ENCODE data around the gene ZBTB20.

Gene ZBTB20

DNA sequence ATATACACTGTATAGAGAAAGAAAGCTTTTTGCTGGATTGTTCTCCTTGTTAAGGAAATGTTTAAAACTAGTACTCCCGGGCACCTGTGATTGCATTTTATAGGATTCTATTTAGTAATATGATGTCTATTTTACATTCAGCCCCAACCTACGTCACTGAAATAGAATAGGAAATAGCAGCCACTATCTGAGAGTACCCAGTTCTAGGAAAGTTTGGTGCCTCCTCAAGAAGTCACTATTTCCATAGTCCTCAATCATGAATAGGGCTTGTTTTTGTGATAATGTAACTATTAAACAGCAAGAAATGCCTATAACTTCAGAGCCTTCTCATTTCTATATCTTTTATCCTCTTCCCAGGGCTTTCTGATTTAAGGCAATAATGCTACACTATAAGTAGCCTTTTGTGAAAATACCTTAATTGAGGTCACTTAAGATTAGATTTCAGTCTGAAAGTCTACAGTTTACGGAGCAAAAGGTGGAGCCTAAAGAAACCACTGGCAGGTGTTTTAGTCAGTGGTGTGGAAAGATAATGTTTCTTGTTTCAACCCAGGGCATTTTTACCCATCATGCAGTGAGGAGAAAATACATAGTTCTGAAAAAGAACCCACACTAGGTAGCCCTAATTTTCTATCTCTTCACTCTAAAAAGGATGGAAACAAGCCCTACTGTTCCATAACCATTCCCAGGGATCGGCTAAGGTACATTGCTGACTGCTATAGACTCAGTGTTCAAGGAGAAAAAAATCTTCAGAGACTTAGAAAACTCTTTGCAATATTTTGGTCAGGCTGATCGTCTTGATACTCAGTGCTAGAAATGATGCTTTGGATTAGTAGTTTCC is 814.5 kb downstream of the ZBTB20 start:
- DNase-seq (ENCODE audit: low read depth), result no peak

DNA sequence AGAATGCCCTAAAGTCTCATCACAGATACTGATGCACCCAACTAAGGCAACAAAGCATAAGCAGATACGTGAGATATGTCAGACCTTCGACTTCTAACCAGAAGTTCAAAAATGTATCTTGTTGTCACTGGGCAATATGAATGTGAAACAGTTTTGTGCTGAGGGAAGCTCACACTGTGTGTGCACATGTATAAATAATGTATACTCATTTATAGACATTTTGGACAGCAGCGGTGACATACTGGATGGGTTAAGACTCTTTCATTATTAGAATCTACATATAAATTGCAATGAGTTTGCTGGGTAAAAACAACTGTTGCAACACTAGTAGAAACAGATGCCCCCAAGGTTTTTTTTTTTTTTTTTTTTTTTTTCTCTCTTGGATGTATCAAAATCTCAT is 815.4 kb downstream of the ZBTB20 start:
- DNase-seq (ENCODE audit: low read depth), result no peak

DNA sequence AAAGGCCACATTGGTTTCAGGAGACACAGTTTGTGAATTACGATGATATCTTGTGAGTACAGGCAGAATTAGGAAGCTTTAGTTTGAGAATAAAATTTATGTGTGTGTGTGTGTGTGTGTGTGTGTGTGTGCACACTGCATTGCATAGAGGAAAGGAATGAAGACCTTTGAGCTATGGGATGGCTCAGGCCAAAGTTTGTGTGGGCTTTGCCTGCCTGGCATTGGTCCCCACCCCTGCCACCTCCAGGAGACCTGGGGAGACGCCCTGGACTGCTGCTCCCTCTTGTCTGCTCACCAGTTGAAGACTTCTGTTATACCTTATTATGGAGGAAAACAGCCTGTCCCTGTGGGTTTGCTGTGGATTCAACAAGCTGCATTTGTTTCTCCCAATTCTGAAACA is 816.1 kb downstream of the ZBTB20 start:
- no peak for DNase-seq (ENCODE audit: low read depth)

DNA sequence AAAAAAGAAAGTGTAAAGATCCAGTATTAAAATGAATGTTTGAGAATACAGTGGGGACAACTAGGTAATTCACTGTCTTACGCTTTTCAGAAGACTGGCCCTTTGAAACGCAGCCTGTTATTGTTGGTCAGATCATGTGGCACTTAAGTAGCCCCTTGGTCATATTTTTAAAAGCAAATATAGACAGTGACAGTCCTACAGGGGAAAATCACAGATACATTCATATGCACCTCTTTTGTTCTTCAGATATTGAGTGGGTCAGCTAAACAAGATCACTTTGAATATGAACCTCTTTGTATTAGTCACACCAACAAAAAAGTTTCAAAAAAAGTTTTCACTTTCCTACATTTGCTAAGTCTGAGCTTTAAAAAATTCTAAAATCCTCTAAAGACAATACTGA is 817.3 kb downstream of the ZBTB20 start:
- no peak for DNase-seq (ENCODE audit: low read depth)

DNA sequence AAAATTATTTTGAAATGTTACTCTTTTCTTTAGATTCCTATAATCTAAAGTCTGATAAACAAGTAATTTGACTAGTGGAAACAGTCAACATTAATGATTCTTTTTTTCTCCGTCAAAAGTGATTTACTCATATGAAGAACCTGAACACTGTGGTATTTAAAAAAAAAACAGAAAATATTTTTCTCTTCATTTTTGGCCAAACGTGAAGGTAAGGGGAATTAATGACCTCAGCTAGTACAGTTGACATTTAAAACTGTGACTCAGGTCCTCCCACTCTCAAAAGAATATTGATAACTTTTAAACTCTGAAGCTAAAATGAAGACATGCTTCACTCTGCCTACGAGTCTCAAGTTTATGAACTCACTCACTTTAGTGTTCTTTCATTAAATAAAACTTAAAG is 818.7 kb downstream of the ZBTB20 start:
- no peak for DNase-seq (ENCODE audit: low read depth)

DNA sequence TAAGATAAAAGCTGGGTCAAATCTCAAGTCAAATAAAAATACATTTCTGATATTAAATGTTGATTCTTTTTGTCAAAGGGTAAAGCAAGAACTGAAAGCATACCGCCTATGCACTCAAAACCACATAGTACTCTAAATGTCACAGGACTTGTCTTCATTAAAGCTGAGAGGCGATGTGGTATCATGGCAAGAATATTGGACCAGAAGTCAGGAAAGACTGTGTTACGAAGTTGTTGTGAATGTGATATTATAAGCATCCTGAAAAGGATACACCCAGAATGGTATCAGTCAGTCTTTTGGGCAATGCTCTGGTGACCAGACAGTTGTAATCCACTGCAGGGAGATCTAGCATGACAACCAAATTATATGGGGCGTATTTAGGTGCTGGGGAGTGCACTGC is 819.4 kb downstream of the ZBTB20 start:
- no peak for DNase-seq (ENCODE audit: low read depth)

DNA sequence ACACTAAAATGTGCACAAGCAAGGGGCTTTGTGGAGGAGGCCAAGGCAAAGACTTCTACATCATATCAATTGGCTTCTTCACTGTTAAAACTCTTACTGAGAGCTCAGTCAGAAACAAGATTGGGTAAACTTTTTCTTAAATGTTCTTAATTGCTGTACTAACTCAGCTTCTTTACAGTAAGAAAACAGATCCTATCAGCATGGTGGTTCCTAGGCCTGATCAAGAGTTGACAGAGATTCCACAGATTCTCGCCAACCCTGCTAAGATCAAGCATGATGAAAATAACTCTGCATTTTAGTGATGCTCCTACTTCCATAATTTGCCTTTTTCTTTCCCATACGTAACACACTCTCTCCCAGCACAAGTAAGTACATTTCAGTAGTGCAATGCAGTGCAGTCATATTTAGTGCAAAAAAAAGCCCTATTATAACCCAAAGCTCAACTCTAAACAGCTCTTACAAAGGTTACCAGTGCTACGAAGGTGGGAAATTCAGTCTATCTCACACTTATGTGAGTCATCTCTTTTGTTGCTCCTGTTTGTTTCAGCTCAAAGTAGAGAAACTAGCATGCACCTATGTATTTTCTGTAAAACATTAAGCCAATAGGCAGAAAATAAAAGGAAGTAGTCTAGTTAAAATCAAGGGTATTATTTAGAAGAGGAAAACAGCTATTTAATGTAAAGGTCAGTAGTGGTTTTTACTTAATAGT is 823.4 kb downstream of the ZBTB20 start:
- no peak for DNase-seq (ENCODE audit: low read depth)

DNA sequence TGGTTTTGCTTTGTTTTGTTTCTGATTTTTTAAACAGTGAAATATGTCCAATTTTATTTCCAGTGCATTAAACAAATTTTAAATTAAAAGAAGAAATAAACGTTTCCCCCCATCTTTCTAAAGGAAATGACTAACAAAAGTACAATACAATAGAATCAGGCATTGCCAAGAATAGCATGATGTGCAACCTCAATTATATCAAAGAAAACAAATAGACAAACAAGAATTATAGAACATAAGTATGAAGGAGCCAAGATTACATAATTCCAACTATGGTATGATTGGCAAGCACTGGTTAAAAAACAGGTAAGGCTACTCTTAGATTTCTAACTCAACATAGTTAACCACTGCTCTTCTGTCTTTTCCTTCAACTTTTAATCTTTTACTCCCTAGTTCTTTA is 826.8 kb downstream of the ZBTB20 start:
- DNase-seq (ENCODE audit: low read depth), result no peak

DNA sequence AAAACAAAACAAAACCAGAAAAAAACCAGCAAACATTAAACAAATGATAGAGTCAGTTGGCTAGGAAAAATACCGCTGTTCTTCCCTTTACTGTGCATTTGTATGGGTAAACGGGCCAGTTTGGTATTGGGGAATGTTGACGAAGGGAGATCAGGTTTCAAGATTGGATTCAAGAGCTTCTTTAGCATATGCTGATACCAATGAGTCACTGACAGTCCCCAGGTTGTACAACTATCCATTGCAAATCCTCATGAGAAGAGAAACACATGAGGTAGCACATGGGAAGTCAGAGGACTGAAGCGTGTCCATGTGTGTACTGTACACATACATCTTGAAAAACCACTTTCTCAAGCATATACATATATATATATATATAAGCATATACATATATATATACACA is 827.6 kb downstream of the ZBTB20 start:
- no peak for DNase-seq (ENCODE audit: low read depth)

DNA sequence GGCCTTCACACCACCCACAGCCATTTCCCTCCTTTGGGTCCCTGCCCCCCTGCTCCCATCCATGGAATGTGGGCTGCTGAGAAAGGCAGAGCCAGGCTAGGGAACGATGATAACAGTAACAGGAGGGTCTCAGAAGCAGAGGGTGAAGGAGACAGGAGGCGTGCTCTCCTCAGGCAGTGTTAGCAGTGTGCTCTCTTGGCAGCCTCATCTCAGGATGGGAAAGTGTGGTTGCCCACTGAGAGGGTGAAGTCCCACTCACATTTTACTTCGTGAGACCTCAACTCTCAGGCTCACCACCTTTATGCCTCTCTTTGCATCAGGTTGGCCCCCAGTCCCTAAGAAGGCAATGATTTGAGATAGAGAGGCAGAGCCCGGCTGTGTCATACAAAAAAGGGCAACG is 828.8 kb downstream of the ZBTB20 start:
- DNase-seq (ENCODE audit: low read depth), result no peak

DNA sequence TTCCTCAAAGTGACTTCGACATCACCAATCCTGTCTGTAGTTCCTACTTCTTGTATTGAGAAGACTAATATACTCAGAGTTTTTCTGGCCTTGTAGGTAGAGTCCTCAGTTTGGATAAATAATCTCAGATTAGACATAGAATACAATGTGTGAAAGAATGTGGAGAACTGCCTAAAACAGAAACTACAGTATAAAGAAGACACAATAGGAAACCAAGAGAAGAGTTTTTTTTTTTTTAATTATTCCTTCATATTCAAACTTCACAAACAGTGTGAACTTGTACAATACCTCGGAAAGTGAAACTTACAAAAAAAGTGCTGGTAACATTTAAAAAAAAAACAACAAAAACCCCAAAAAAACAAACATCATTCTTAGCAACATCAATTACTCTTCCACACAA is 832.8 kb downstream of the ZBTB20 start:
- no peak for DNase-seq (ENCODE audit: low read depth)

DNA sequence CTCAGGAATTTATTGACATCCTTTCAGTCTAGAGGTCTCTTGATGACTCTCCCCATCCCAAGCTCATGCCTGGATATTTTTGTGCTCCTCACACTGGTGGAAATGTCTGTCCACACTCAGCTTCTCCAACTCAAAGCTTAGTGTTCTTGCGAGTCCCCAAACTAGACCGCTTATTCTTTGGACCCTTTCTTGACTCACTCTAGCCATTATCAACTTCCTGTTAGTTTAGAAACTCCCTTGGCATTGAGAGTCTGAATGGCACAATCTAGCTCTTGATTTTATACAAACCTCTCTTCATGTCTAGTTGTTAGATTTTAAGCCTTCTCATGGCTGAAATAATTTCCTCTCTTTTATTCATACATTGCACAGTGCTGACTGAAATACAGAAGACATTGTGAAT is 833.7 kb downstream of the ZBTB20 start:
- no peak for DNase-seq (ENCODE audit: low read depth)

DNA sequence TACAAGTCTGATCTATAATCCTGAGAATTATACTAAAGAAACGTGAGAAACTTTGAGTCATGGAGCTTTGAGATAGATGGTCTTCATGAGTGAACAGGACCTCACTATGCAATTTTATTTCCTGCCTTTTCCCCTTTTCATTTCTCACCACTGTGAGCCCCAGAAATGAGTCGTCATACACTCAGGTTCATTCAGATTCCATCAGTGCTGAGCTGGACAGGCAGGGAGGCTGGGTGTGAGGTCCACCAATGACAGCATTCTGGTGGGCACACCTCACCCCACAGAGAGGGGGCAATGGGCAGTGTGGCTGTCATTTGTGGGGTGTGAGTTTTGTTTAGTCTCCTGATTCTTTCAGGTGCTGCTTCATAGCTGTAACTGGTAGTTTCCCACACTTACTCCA is 836.4 kb downstream of the ZBTB20 start:
- no peak for DNase-seq (ENCODE audit: low read depth)

DNA sequence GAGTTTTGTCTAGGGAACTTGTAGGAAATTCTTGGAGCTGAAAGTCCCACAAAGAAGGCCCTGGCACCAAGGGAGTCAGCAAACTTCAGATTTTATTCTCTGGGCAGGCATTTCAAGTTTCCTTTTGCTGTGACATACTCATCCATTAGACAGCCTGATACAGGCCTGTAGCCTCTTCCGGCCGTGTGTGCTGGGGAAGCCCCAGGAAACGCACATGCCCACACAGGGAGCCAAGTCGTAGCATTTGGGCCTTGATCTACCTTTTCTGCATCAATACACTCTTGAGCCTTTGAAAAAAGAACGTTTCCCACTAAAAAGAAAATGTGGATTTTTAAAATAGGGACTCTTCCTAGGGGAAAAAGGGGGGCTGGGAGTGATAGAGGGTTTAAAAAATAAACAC is 838.3 kb downstream of the ZBTB20 start:
- no peak for DNase-seq (ENCODE audit: low read depth)

DNA sequence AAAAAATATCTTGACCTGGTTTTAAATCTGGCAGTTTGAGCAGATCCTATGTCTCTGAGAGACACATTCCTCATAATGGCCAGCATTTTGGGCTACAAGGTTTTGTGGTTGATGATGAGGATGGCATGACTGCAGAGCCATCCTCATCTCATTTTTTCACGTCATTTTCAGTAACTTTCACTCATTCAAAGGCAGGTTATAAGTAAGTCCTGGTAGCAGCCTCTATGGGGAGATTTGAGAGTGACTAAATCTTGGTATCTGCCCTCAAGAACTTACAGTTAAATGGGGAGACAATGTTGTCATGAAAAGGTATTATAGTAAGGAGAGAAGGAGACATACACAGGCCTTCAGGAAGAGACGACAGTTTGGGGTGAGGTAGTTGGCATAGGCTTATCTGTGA is 838.7 kb downstream of the ZBTB20 start:
- no peak for DNase-seq (ENCODE audit: low read depth)

DNA sequence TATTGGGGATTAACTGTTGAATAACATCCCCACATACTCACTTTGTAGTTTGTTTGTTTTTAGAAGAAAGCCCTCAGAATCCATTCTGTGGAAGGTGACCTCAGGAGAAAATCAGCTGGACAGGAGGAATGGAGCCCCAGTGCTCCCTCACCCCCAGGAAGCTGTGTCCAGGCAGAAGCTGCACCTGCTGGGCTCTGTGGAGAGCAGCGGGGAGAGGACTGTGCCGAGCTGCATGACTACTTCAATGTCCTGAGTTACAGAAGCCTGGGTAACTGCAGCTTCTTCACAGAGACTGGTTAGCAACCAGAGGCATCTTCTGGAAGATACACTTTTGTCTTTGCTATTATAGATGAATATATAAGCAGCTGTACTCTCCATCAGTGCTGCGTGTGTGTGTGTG is 839.3 kb downstream of the ZBTB20 start:
- DNase-seq (ENCODE audit: low read depth), result no peak

DNA sequence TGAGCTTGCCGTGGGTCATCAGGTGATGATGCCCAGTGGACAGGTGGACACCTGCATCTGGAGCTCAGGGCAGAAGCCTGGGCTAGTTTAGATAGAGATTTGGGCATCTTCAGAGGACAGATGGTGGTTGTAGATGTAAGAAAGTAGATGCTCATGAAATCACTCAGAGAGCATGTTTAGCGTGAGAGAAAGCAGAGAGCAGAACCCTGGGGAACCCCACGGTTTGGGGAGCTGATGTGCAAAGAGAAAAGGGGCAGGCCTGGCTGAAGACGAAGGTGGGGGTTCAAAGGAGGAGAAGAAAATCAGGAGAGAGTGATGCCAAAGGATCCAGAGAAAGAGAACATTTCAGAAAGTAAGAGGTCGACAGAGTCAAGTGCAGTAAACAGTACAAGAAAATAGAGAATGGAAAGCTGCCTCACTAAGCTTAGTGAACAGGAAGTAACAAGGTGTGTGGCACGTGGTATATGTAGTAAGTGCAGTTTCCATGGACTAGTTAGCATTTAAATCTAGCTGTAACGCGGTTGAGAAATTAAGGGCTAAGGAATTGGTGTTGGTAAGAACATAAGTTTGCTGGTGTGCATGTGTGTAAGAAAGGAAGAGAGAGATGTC is 839.8 kb downstream of the ZBTB20 start:
- no peak for DNase-seq (ENCODE audit: low read depth)

DNA sequence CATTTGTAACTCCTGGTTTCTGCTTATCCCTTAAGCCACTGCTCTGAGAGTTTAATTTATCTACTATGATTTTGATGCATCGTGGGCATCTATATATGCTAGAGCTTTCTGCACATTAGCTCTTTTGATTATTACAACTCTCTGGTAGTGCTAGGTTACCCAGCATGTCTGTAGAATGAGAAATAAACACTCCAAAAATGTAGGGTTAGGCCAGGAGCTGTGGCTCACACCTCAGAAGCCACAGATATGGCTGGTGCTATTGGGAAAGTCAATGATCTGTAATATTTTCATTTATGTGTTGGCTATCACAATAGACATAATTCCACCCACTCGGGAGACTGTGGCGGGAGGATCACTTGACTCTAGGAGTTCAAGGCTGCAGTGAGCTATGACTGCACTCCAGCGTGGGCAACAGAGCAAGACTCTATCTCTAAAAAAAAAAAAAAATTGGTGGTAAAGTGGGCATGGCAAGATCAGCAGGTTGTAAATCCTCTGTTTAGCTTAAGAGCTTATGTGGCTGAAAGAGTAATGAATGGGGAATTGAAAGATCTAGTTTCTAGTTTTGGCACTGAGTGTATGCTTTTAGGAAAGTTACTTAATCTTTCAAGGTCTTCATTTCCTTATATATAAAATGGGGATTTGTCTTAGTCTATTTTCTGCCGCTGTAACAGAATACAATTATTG is 847.0 kb downstream of the ZBTB20 start:
- no peak for DNase-seq (ENCODE audit: low read depth)

DNA sequence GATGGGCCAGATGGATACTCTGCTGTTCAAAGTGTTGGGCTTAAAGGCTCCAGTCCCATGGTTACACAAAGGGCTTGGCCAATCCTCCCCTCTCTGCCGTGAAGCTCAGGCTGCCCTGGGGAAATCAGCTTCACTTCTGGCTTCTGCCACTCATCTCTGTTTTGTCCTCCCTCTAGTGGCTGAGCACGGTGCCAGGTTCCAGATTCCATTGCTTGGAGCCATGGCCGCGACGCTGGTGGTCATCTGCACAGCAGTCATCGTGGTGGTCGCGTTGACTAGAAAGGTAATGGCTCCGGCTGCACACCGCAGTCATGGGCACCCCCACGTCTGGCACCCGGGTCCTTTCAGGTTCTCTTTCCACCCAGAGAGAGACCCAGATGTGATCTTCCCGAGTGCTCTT is 847.7 kb downstream of the ZBTB20 start:
- no peak for DNase-seq (ENCODE audit: low read depth)

DNA sequence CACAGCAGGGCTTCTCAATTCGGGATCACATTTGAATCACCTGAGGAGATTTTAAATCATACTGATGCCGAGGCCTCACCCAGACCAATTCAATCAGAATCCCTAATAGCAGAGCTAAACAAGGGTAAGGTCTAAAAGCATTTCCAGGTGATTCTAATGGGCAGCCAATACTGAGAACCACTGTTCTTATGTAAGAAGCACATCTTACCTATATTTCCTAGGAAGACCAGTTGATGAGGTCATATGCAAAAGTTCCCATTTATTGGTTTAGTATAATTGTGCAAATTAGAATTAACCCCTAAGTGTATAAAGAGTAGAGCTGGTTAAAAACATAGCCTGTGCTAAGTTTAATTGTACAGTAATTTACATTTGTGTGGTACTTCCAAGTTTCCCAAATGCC is 851.1 kb downstream of the ZBTB20 start:
- no peak for DNase-seq (ENCODE audit: low read depth)

DNA sequence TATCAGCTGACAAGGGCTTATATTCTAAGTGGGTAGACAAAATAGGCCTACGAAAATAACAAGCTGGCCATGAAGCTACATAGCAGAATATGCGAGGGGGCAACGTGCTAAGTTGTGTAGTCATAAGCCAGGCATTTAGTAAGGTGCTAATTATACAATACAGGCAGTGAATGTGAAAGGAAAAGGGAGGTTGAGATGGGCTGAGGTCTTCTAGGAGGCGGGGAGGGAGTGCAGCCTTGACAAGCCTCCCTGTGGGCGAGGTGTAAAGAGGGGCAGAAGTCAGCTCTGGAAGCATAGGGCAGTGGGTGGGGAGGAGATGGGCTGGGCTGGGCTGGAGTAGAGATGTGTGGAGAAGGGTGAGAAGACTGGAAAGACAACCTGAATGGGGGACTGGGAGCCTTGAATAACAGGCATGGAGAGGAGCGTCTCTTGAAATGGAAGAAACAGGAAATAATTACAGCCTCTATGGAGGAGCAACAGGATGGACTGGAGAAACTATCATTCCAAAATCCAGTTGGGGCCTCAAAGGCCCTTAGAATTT is 852.1 kb downstream of the ZBTB20 start:
- DNase-seq (ENCODE audit: low read depth), result no peak

DNA sequence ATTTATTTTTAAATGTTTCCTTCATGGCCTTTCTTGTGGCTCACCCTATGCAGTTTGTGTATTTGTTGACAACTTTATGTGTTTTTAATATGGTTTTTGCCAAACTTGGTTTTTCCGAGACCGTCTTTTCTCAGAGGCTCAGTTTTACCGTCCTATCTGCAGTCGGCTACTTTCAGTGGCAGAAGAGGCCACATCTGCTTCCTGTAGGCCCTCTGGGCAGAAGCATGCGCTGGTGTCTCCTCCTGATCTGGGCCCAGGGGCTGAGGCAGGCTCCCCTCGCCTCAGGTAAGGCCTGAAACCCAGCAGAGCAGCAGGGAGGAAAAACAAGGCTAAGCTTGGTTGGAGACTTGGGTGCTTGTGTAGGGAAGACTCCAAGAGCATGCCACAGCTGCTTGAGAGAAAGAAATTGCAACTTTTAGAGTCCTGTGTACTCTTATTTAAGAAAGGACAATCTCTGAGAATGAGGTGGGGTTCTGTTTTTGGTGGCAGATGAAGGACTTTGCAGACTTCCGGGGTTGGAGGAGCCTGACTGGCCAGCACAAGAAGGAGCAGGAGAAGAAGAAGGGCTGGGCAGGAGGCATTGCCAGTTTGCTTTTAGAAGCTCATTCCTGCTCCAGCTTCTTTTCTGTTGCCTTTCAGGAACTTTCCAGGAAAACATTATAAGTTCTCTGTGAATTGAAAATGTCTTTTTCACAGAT is 853.1 kb downstream of the ZBTB20 start, which contains the start of gene TIGIT:
TSS of gene TIGIT (plus strand) at position 191 of the 698 bp plus-strand sequence. CDS start at position 225, 34 bp downstream.
- no peak for DNase-seq (ENCODE audit: low read depth)

All from stimulated activated CD8-positive, alpha-beta memory T cell treated with anti-CD3 and anti-CD28 coated beads, Interleukin-15, amount 100 ng/mL, for 24 hours (primary cell).